TTC549 (cell line): ENCODE measurements around the gene ANXA11.
"Not testable (repeated sequence)": the region's sequence is repeated elsewhere in the genome, so short reads cannot be mapped to it uniquely, and the experiment has no call there.

ENCODE experiments used
- FAIRE-seq: peaks from 2 replicates; lab custom pipeline; 2012; peaks lifted over from hg19 to GRCh38; lab: Jason Lieb, UNC

The ANXA11 gene

DNA sequence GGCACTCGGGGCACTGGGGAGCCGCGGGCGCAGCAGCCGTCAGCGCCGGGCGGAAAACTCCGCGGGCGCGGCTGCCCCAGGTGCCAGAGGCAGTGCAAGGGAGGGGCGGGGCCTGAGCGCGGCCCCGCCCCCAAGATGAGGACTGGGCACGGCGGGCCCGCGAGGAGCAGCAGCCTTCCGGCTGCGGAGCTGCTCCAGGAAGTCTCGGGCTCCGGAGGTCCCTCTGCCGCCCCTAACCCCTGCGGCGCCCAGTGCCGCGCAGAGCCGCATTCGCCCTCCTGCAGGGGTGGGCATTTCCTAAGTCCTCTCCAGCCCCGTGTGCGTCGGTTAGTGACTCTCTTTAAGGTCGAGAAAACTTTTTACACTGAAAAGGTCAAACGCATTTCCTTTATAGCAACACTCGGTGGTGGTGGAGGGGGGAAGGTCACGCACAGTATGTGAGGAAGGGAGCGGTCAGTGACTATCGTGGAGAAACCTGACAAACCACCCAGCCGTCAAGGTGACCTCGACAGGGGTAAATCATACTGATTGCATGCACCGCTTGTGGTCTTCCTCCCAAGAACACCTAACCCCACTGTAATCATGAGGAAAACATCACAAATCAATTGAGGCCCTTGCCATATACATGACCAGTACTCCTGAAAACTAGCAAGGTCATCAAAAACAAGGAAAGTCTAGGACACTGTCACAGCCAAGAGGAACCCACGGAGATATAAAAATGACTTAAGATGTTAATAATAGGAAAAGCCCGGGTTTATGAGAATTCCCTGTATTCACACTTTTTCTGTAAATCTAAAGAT lies at the start of gene ANXA11:
Gene ANXA11, minus strand, starts transcription at position 61 of the 800 bp plus-strand sequence. CDS start 32,676 bp downstream, outside the sequence.
- FAIRE-seq, result no peak

DNA sequence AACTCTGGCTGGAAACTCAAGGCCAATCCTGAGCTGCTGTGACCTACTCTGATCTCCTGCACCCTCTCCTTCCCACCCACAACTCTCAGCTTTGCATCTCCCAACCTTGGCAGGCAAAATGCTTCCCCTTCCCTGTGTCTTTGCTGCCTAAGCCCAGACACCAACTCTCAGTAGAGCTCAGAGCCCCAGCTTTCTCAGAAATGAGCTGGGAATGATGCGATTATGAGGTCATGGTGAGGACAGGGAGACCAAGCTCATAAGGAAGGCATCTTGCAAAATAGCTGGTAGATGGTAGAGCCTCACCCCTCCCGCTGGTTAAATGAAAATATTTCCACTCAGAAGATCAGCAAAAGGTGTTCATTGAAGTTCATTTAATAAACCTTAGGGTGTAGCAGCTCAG lies 49.4 kb upstream of the ANXA11 start:
- not testable (repeated sequence) for FAIRE-seq

DNA sequence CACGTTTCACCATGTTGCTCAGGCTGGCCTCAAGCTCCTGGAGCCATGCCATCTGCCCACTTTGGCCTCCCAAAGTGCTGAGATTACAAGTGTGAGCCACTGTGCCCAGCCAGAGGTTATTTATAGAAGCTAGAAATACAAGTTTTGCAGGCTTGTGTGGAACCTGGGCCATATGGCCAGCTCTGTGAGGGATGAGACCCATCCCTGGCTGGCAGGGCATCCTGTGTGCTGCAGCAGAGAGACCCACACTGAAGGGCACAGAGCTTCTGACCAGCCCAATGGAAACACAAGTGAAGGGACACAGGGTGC lies 48.6 kb upstream of the ANXA11 start:
- FAIRE-seq, result not testable (repeated sequence)

DNA sequence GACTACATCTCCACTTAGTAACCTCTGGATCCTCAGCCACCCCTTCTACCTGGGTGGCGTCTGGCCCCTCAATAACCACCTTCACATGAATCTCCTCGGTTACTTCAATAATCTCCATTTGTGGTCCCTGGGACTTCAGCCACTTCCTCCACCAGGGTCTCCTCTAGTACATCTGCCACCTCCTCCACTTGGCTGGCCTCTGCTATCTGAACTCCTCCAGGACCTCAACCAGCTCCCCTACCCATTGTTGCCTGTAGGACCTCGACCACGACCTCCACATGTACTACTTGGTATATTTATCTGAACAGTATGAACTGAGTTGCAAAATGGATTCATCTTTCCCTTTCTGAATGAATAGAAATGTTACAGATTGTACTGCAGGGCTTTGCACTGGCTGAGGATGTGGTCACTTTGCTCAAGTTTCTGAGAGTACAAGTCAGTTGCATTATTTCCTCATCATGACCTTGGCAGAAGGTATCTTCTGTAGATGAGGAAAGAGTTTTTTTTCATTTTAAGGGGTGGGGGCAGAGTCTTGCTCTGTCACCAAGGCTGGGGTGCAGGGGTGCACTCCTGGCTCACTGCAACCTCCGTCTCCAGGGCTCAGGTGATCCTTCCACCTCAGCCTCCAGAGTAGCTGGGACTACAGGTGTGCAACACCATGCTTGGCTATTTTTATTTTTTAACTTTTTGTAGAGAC lies 48.1 kb upstream of the ANXA11 start:
- FAIRE-seq, result no peak

- no peak for FAIRE-seq
Measured at GRCh38 chr10:80252296-80252887, 47.1 kb upstream of the ANXA11 start.

GRCh38 chr10:80251703-80252280 lies 46.5 kb upstream of the ANXA11 start:
- FAIRE-seq, result not testable (repeated sequence)

DNA sequence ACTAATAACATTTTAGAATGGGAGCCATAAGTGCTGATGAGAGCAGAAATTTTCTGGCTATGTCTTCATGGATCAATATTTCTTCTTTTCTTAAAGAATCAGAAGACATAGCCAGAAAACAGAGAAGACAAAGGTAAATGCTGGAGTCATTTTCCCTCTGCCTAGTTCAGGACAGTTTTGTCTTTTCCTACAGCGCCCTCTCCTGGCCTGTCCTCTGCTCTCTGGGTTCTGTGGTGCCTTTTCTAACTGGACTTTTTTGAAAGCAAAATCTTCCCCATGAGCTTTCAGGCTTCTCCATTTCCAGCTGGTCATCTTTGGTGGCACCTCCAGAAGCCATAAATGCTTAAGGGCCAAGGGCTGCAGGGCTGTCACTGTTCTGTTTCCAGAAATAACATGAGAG lies 45.1 kb upstream of the ANXA11 start:
- peak; percentile 65 for FAIRE-seq

DNA sequence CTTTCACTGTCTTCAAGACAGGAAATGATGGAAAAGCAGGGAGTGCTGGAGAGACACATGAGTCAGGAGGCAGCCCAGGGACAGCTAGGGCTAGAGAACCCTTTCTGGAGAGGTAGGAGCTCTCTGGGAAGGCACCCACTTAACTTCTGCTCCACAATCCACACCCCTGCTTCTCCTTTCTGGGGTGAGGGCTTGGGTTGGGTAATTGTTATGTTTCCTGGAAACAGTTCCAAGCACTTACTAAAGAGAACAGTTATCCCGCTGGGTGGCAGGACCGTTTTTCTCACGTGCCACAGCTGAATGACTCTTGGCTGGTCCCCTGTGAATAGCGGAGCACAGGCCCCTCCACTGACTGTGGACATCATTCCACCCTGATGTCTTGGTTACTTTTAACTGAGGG lies 44.6 kb upstream of the ANXA11 start:
- FAIRE-seq, result not testable (repeated sequence)

DNA sequence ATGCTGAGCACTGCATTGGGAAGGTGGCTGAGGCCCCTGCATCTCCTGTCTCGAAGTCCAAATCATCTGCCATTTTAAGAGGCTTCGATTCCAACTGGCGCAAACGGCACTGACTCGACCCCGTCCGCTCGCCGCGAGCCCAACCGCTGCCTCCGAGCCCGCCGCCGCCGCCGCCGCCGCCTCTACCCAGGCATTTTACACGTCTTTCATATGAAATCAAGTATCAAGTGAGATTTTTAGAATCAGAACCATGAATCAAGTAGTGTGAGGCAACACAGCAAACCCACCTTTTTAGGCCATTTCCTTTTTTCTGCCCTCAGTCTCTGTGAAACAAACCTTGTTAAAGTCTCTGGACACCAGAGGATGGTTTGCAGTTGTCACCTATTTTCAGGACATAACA lies 42.3 kb upstream of the ANXA11 start:
- not testable (repeated sequence) for FAIRE-seq

DNA sequence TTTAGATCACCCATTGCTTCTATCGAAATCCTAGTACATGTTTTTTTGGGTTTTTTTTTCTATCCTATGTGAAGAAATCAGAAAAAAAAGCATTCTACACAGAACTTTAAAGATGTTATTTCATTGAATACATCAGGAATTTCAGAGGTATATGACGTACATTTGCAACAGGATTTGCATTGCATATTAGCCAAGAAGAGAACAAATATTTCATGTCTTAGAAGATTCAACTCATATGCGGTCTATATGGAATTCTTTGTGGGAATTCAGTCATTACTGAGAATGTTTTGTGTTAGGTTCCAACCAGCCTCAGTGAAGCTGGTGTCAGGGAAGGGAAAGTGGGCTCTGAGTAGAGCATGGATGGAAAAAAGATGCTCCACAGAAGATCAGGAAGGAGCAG lies 39.0 kb upstream of the ANXA11 start:
- not testable (repeated sequence) for FAIRE-seq

- FAIRE-seq, result not testable (repeated sequence)
Measured at GRCh38 chr10:80242341-80242740, 37.0 kb upstream of the ANXA11 start.

- FAIRE-seq, result not testable (repeated sequence)
Measured at GRCh38 chr10:80236457-80236856, 31.1 kb upstream of the ANXA11 start.

- not testable (repeated sequence) for FAIRE-seq
Measured at GRCh38 chr10:80234331-80235235, 29.2 kb upstream of the ANXA11 start.

GRCh38 chr10:80233871-80234270 lies 28.5 kb upstream of the ANXA11 start:
- FAIRE-seq, result not testable (repeated sequence)

GRCh38 chr10:80226723-80227122 lies 21.4 kb upstream of the ANXA11 start:
- FAIRE-seq, result not testable (repeated sequence)

- FAIRE-seq, result not testable (repeated sequence)
Measured at GRCh38 chr10:80223031-80223419, 17.7 kb upstream of the ANXA11 start.

DNA sequence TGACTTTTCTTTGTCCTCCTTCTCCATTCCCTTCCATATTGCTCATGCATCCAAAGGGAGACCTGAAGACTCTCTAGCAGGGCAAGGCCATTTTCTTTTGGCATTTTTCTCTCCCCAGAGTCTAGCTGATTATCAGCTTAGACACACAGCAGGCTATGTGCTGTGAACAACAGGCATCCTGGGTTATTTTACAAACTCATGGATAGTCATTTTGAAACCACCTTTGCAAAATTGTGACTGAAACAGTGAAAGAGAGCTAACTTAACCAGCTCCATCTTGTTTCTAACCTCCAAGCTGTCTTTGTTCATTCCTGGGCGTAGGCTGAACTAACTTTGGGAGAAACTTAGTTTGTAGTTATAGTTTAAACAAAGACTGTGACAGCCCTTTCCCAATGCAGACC lies 13.5 kb upstream of the ANXA11 start:
- not testable (repeated sequence) for FAIRE-seq

GRCh38 chr10:80214368-80214982 lies 9.1 kb upstream of the ANXA11 start:
- not testable (repeated sequence) for FAIRE-seq

GRCh38 chr10:80212535-80213115 lies 7.3 kb upstream of the ANXA11 start:
- not testable (repeated sequence) for FAIRE-seq

DNA sequence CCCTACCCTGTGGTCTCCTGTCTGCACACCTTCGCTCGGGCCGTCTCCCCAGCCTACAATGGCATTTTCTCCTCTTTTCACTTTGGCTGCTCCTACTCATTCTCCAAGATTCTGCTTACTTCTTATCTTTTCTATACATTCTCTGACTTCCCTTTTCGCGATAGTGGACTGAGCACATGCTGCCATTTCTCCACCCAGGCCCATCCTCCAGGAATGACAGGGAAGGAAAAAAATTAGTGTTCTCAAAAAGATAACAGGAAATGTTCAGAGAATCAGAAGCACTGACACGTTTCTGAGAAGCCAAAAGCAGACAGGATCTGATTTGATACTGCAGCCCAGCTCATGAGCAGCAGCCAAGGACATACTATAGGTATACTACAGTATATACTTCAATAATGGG lies 6.4 kb upstream of the ANXA11 start:
- FAIRE-seq, result no peak

DNA sequence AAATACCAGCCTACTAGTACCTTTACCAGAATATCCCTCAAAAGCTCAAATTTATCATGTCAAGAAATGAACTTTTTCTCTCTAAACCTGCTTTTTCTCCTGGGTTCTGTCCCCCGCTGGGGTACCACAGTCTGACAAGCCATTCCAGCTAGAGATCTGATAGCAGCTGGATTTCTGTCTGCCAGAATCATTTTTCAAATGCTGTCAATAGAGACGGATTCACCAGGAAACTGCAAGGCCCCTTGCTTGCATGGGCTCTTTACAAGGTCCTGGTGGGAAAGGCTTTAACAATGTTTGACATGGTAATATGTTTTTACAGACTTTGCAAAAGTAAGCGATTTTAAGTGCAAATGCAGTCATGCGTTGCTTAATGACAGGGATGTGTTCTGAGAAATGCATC lies 4.9 kb upstream of the ANXA11 start:
- no peak for FAIRE-seq
